Peyer's patch (tissue), 4 donors: Measurements from ENCODE around the gene BAZ1A. TPM values are rescaled to one million over a fixed set of nuclear protein-coding genes. Genes with fewer than 3 reads are reported as not detected.

ENCODE experiments used
- DNase-seq, 3 donors: peaks; one replicate each; pipeline ENCODE4 v3.0.0-alpha.2; 2017 to 2019
- H3K27ac ChIP-seq, 4 donors: fragments of 200-600 bp; sonication (generic); one replicate each; pipeline ENCODE4 v1.5.1; 2016 to 2019
- H3K27me3 ChIP-seq, 2 donors: fragments of 200-600 bp; sonication (generic); one replicate each; pipeline ENCODE4 v1.5.1; 2019
- H3K36me3 ChIP-seq, 3 donors: fragments of 200-600 bp; sonication (generic); one replicate each; pipeline ENCODE4 v1.5.1; 2016 to 2019
- H3K4me1 ChIP-seq, 4 donors: fragments of 200-600 bp; sonication (generic); one replicate each; pipeline ENCODE4 v1.5.1; 2016 to 2019
- H3K4me3 ChIP-seq, 4 donors: fragments of 200-600 bp; sonication (generic); 1 replicate in 3 of 4; 2 replicates in 1 of 4; pipeline ENCODE4 v1.5.1; 2016 to 2019; ENCODE audit warnings: mild to moderate bottlenecking in 1 of 4
- H3K9me3 ChIP-seq, 4 donors: fragments of 200-600 bp; sonication (generic); one replicate each; pipeline ENCODE4 v1.5.1; 2016 to 2019; ENCODE audit warnings: mild to moderate bottlenecking in 1 of 4
- POLR2A ChIP-seq, 2 donors: fragments of 450-650 bp; IDR thresholded peaks; one replicate each; pipeline ENCODE4 v1.5.1; 2017; ENCODE audit warnings: antibody characterized with exemption in 2 of 2, mild to moderate bottlenecking in 2 of 2, moderate library complexity in 2 of 2
- total RNA-seq, 4 donors: library from RNA; depleted of rRNA; stranded (reverse); fragments of >200 nt; gene quantifications; one replicate each; pipeline ENCODE4 v1.1.0, GENCODE V29; 2016
- TF ChIP-seq, protein P1 (sequence below), 6 experiments: fragments of 450-650 bp in 4 of 6; fragments of 200-600 bp in 2 of 6; sonication (generic) in 1 of 6; IDR thresholded peaks; one replicate each; pipeline ENCODE4 v1.5.1; 2017 to 2019; ENCODE audit warnings: antibody characterized with exemption in 6 of 6, mild to moderate bottlenecking in 3 of 6, moderate library complexity in 1 of 6

The BAZ1A gene
- total RNA-seq, 4 donors from 2014 or later = 26.3 to 61.1 (median 29.1) TPM

DNA sequence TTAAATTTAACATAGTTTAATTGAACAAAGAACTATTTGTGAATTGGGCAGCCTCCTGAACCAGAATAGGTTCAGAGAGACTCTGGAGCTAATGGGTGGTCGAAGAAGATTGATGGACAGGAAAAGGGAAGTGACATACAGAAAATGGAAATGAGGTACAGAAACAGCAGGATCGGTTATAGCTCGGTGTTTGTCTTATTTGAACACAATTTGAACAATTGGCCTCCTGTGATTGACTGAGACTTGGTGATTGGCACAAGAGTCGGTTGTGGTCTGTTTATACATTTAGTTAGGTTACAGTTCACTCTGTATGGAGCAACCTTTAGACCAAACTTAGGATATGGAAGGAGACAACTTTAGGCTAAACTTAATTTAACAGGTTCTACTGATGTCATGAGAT, 142.4 kb downstream of the BAZ1A start:
- no peak for DNase-seq
- H3K27ac ChIP-seq = no peak overlapping the region
- no peak overlapping the region for H3K4me3 ChIP-seq
- H3K27me3 ChIP-seq = no peaks in the 10 kb centered on the region
- no peak for TF ChIP-seq POLR2A (IDR thresholded peaks at IDR 0.05)
- TF ChIP-seq, protein P1, sequence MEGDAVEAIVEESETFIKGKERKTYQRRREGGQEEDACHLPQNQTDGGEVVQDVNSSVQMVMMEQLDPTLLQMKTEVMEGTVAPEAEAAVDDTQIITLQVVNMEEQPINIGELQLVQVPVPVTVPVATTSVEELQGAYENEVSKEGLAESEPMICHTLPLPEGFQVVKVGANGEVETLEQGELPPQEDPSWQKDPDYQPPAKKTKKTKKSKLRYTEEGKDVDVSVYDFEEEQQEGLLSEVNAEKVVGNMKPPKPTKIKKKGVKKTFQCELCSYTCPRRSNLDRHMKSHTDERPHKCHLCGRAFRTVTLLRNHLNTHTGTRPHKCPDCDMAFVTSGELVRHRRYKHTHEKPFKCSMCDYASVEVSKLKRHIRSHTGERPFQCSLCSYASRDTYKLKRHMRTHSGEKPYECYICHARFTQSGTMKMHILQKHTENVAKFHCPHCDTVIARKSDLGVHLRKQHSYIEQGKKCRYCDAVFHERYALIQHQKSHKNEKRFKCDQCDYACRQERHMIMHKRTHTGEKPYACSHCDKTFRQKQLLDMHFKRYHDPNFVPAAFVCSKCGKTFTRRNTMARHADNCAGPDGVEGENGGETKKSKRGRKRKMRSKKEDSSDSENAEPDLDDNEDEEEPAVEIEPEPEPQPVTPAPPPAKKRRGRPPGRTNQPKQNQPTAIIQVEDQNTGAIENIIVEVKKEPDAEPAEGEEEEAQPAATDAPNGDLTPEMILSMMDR (IDR thresholded peaks at IDR 0.05) = no peak
- no peaks in the 10 kb centered on the region for H3K9me3 ChIP-seq
- H3K36me3 ChIP-seq = no peaks in the 10 kb centered on the region
- no peaks in the 10 kb centered on the region for H3K4me1 ChIP-seq

DNA sequence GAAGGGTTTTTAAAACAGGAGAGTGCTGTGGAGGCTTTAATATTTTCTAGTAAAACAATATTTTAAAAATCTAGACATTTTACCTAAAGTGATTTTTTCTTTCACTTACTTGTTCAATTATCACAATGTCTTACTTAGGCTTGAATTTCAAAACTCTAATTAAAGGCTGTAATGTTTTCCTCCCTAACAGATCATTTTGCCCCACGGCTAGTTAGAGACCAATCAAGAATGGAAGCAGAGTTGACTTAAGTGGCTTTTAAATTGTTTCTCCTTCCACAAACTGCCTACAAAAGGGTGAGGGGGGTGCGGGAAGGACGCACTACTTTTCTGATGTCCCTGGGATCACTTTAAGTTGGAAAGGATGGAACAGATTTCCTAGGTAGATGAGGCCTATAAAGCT, 151.3 kb downstream of the BAZ1A start:
- H3K4me1 ChIP-seq = no peaks in the 10 kb centered on the region
- TF ChIP-seq POLR2A (IDR thresholded peaks at IDR 0.05) = no peak
- TF ChIP-seq, protein P1 (IDR thresholded peaks at IDR 0.05) = no peak
- DNase-seq = no peak
- H3K4me3 ChIP-seq = no peak overlapping the region
- H3K27me3 ChIP-seq = no peaks in the 10 kb centered on the region
- H3K36me3 ChIP-seq = no peaks in the 10 kb centered on the region
- no peaks in the 10 kb centered on the region for H3K9me3 ChIP-seq
- no peak overlapping the region for H3K27ac ChIP-seq

DNA sequence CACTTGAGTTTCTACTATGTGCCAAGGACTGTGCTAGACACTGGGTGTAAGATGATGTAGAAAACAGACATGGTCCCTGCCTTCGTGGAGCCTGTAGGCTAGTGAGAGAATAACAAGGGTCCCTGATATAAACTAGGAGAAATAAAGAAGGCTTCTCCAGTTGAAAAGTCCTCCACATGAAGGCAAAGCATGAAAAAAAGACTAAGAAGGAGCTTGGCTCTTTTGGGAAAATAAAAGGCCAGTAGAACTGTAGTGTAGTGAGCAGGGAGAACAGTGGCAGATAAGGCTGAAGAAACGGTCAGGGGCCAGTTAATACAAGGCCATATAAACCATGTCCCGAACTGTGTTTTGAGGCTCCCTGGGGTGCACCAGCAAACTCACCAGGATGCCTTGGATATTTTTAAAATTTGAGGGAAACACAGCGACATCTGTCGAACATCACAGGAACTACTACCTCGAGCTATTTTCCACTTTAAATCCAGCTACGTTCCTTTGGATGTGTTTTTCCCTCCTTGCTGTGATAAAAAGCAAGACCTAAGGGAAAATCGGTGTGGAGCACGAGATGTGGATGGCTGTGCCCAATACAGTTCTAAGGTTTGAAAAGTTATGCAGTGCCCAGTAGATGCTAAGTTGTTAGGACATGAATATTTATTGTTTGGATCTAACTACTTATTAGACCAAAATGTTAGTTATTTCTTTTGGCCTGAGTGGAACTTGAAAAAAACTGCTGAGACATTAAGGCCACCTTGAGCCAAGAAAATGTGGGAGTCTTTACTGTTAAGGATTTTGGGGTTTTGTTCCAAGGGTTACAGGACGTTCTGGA, 152.2 kb downstream of the BAZ1A start:
- DNase-seq = peak in 1 of 3 donors; percentile 73
- no peak for TF ChIP-seq POLR2A (IDR thresholded peaks at IDR 0.05)
- TF ChIP-seq, protein P1 (IDR thresholded peaks at IDR 0.05) = peak; percentile 74 to 83 (median 80)
- Histone ChIP-seq H3K27me3 (no peaks in the 10 kb centered on the region), H3K4me3 (no peak overlapping the region), H3K36me3 (no peaks in the 10 kb centered on the region), H3K27ac (no peak overlapping the region), H3K9me3 (no peaks in the 10 kb centered on the region), H3K4me1 (no peaks in the 10 kb centered on the region)

DNA sequence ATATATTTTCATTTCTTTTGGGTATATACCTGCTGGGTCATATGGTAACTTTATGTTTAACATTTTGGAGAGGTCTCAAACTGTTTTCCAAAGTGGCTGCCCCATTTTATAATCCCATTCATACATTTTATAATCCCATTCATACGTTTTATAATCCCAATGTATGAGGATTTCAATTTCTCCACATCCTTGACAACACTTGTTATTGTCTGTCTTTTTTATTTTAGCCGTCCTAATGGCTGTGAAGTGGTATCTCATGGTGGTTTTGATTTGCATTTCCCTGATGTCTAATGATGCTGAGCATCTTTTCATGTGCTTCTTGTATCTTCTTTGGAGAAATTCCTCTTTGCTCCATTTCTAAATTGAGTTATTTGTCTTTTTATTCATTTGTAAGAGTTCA, 154.0 kb downstream of the BAZ1A start:
- TF ChIP-seq, protein P1 (IDR thresholded peaks at IDR 0.05) = no peak
- no peak for TF ChIP-seq POLR2A (IDR thresholded peaks at IDR 0.05)

GRCh38 chr14:34718750-34719304, 156.3 kb downstream of the BAZ1A start:
- no peaks in the 10 kb centered on the region for H3K4me1 ChIP-seq
- H3K4me3 ChIP-seq = no peak overlapping the region
- H3K36me3 ChIP-seq = no peaks in the 10 kb centered on the region
- no peak for DNase-seq
- no peaks in the 10 kb centered on the region for H3K27me3 ChIP-seq
- no peak for TF ChIP-seq POLR2A (IDR thresholded peaks at IDR 0.05)
- no peak overlapping the region for H3K27ac ChIP-seq
- no peaks in the 10 kb centered on the region for H3K9me3 ChIP-seq

More for the DNA sequence above, 154.0 kb downstream of the BAZ1A start:
- Histone ChIP-seq H3K9me3 (no peaks in the 10 kb centered on the region), H3K36me3 (no peaks in the 10 kb centered on the region), H3K27me3 (no peaks in the 10 kb centered on the region), H3K4me1 (no peaks in the 10 kb centered on the region), H3K4me3 (no peak overlapping the region), H3K27ac (no peak overlapping the region)
- no peak for DNase-seq

DNA sequence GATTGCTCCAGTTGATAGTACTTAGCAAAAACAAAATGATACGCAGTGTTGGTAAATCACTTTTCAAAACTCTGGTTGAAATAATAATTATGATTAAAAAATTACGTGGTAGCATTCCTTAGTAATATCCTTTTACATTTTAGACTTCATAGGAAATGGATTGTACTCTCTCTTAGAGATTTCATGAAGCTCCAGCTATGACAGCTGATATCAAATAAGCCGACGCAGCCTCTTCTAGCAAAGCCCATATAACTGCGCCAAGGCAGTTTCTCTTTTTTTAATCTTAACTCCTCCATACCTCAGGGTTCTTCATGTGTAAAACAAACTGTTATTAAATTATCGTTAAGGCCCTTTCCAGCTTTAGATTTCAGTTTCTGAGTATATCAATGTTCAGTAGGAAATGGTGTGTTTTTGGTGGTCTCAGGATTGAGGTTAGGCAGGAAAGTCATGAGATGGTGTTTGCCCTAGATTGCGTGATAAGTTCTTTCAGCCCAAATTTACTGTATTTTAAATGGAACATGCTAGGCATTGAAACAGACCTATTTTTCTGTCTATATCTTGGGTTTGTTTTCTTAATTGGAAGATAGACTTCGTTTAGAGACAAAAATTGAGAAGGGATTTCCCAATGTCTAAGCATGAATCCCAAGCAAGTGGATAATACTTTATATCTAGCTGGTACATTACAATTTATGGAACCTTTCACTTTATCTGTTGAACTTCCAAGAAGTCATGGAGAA, 159.9 kb downstream of the BAZ1A start:
- no peaks in the 10 kb centered on the region for H3K9me3 ChIP-seq
- H3K36me3 ChIP-seq = no peaks in the 10 kb centered on the region
- no peak for TF ChIP-seq POLR2A (IDR thresholded peaks at IDR 0.05)
- TF ChIP-seq, protein P1 (IDR thresholded peaks at IDR 0.05) = no peak
- peak overlapping the region; percentile 81 to 96 (median 95) for H3K27ac ChIP-seq
- peak overlapping the region; percentile 83 to 99 (median 90) for H3K4me3 ChIP-seq
- peaks cover 0 to 9% (median 0%) of the 10 kb centered on the region in 4 donors for H3K4me1 ChIP-seq
- H3K27me3 ChIP-seq = no peaks in the 10 kb centered on the region
- no peak for DNase-seq
